C4-2B (cell line): ENCODE measurements around the gene VCAN.

Experiments
- H3K27ac ChIP-seq: fragments of 450-650 bp; 2 replicates; pipeline ENCODE4 v1.5.1; 2017
- CTCF ChIP-seq: fragments of 450-650 bp; conservative IDR thresholded peaks from 2 replicates; pipeline ENCODE4 v1.5.1; 2017; ENCODE audit warnings: mild to moderate bottlenecking
- ZFX ChIP-seq: fragments of 450-650 bp; IDR thresholded peaks from 2 replicates; pipeline ENCODE4 v1.6.1; 2017

Gene VCAN

GRCh38 chr5:83577036-83577636 lies 105.6 kb downstream of the VCAN start:
- TF ChIP-seq ZFX (no peak), CTCF (no peak)
- no peak overlapping the region for H3K27ac ChIP-seq

GRCh38 chr5:83583859-83584258 lies 112.3 kb downstream of the VCAN start:
- no peak for TF ChIP-seq CTCF
- TF ChIP-seq ZFX: no peak

GRCh38 chr5:83586874-83587776 lies 115.6 kb downstream of the VCAN start:
- TF ChIP-seq CTCF: no peak
- TF ChIP-seq ZFX: no peak
- H3K27ac ChIP-seq: no peak overlapping the region

More at GRCh38 chr5:83583859-83584258, 112.3 kb downstream of the VCAN start:
- no peak overlapping the region for H3K27ac ChIP-seq

GRCh38 chr5:83589786-83590185 lies 118.2 kb downstream of the VCAN start:
- TF ChIP-seq ZFX (no peak), CTCF (no peak)
- no peak overlapping the region for H3K27ac ChIP-seq

GRCh38 chr5:83590966-83591365 lies 119.4 kb downstream of the VCAN start:
- TF ChIP-seq ZFX: no peak
- no peak for TF ChIP-seq CTCF
- H3K27ac ChIP-seq: no peak overlapping the region

- TF ChIP-seq ZFX: no peak
- peak; percentile 24 for TF ChIP-seq CTCF
- no peak overlapping the region for H3K27ac ChIP-seq
These were observed 123.7 kb downstream of the VCAN start for GRCh38 chr5:83595217-83595616.

GRCh38 chr5:83608122-83608521 lies 136.6 kb downstream of the VCAN start:
- H3K27ac ChIP-seq: no peak overlapping the region
- TF ChIP-seq CTCF: peak; percentile 67
- TF ChIP-seq ZFX: no peak
